Measurements from ENCODE around the gene SLC7A1. TPM values are rescaled to one million over a fixed set of nuclear protein-coding genes. Genes with fewer than 3 reads are reported as not detected.
A peak's percentile ranks its signal among the peaks of the same experiment; 100 is the strongest.

Gene SLC7A1
- total RNA-seq, 2 donors from 2014 or later: 8.6 to 19.5 TPM

GRCh38 chr13:29500386-29500785, 95.1 kb downstream of the SLC7A1 start:
- DNase-seq (ENCODE audit: low spot score): no peak
- no peaks in the 10 kb centered on the region for H3K9me3 ChIP-seq
- H3K36me3 ChIP-seq: peaks cover 6% of the 10 kb centered on the region
- TF ChIP-seq, protein P1, sequence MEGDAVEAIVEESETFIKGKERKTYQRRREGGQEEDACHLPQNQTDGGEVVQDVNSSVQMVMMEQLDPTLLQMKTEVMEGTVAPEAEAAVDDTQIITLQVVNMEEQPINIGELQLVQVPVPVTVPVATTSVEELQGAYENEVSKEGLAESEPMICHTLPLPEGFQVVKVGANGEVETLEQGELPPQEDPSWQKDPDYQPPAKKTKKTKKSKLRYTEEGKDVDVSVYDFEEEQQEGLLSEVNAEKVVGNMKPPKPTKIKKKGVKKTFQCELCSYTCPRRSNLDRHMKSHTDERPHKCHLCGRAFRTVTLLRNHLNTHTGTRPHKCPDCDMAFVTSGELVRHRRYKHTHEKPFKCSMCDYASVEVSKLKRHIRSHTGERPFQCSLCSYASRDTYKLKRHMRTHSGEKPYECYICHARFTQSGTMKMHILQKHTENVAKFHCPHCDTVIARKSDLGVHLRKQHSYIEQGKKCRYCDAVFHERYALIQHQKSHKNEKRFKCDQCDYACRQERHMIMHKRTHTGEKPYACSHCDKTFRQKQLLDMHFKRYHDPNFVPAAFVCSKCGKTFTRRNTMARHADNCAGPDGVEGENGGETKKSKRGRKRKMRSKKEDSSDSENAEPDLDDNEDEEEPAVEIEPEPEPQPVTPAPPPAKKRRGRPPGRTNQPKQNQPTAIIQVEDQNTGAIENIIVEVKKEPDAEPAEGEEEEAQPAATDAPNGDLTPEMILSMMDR (IDR thresholded peaks at IDR 0.05): no peak
- H3K4me1 ChIP-seq: peaks cover 0 to 22% of the 10 kb centered on the region in 2 donors
- no peak overlapping the region for H3K27ac ChIP-seq
- H3K4me3 ChIP-seq: no peak overlapping the region
- no peaks in the 10 kb centered on the region for H3K27me3 ChIP-seq

DNA sequence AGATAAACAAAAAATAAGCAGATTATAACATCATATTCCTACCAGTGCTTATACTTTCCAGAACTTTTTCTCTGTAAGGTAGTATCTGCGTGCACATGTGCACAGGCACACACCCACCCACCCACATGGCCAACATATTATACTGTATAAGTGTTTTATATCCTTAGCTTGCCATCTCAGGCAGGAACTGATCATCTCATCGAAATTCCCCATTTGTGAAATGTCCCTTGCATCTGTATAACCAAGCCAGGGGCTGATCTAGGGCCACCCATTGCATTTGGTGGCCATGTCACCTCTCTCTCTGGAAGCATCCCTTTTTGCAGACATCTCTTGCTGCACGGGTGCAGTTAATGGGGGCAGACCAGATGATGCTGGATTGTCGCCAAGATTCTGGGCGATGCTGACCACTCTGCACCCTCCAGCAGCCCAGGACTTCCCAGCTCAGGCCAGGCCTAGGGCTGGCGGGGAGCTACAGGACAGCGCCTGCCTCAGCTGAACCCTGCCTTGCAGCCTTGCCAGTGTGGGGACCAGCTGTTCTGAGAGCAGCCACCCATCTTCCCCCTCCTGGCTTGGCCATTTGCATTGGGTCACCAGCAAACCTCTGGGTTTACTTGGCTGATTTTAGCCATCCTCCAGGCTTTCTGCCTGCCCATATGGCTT, 95.9 kb downstream of the SLC7A1 start:
- H3K27me3 ChIP-seq: no peaks in the 10 kb centered on the region
- peaks cover 0 to 23% of the 10 kb centered on the region in 2 donors for H3K4me1 ChIP-seq
- no peak overlapping the region for H3K4me3 ChIP-seq
- peaks cover 6% of the 10 kb centered on the region for H3K36me3 ChIP-seq
- TF ChIP-seq, protein P1 (IDR thresholded peaks at IDR 0.05): no peak
- no peak for DNase-seq (ENCODE audit: low spot score)
- H3K27ac ChIP-seq: no peak overlapping the region
- H3K9me3 ChIP-seq: no peaks in the 10 kb centered on the region

DNA sequence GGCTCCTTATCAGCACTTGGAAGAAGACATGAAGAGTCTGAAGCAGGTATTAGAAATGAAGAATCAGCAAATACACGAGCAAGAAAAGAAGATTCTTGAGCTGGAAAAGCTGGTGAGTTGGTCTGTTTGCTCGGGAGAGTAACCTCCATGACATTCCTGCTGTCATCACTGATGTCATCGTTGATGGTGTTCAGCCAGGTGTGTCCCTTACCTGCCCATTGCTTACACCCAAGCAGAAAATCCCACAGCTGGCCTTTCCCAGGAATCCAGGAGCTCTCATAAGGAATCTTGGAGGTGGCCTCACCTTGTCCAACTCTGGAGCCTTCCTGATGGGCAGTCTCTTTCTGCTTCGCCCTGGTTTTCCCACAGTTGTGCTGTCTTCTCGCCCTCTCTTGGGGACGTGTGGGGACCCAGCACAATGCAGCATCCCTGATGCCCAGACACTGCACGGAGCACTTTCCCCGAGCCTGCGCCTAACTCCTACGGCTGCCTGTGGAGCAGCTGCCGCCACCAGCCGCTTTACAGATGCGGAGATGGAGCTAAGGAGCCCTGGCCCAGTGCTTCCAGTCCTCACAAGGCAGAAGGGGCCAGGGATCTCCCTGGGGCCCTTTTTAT, 97.0 kb downstream of the SLC7A1 start:
- Histone ChIP-seq H3K4me3 (no peak overlapping the region), H3K27ac (no peak overlapping the region), H3K36me3 (peaks cover 6% of the 10 kb centered on the region), H3K4me1 (peaks cover 0 to 23% of the 10 kb centered on the region in 2 donors), H3K27me3 (no peaks in the 10 kb centered on the region), H3K9me3 (no peaks in the 10 kb centered on the region)
- TF ChIP-seq, protein P1 (IDR thresholded peaks at IDR 0.05): no peak
- no peak for DNase-seq (ENCODE audit: low spot score)

- Histone ChIP-seq H3K27me3 (no peaks in the 10 kb centered on the region), H3K27ac (peak overlapping the region in 1 of 2 donors; percentile 19), H3K9me3 (no peaks in the 10 kb centered on the region), H3K4me1 (peaks cover 0 to 23% of the 10 kb centered on the region in 2 donors), H3K36me3 (peaks cover 17% of the 10 kb centered on the region), H3K4me3 (no peak overlapping the region)
- DNase-seq (ENCODE audit: low spot score): no peak
- TF ChIP-seq, protein P1 (IDR thresholded peaks at IDR 0.05): no peak
Measured at GRCh38 chr13:29497137-29497654, 98.3 kb downstream of the SLC7A1 start.

DNA sequence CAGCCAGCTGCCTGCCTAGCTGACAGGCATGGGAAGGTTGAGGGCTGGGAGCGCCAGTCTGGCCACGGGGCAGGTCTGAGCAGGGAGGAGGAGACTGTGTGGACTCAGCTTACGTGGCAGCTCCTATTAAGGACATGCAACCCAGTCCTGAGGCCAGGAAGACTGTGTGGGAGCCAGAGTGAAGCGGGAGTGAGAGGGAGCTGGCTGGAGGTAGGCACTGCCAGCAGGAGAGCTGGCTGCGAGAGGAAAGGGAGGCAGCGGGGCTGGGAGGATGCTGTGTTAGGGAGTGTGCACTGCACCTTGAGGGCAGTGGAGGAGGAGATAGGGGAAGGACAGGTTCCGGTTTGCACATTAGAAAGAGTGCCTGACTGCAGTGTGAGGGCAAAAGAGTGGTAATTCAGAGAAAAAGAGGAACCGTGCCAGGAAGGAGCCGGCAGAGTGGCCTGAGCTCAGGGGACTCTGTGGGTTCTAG, 99.2 kb downstream of the SLC7A1 start:
- Histone ChIP-seq H3K9me3 (no peaks in the 10 kb centered on the region), H3K27ac (no peak overlapping the region), H3K27me3 (no peaks in the 10 kb centered on the region), H3K4me1 (peaks cover 0 to 23% of the 10 kb centered on the region in 2 donors), H3K4me3 (no peak overlapping the region), H3K36me3 (peaks cover 17% of the 10 kb centered on the region)
- TF ChIP-seq, protein P1 (IDR thresholded peaks at IDR 0.05): no peak
- no peak for DNase-seq (ENCODE audit: low spot score)
